Left ventricle myocardium inferior (tissue), 1 donor: ENCODE results near the gene MGP. TPM values are rescaled to one million over a fixed set of nuclear protein-coding genes. Genes with fewer than 3 reads are reported as not detected.

ENCODE experiments used
- DNase-seq: peaks from one replicate; pipeline ENCODE4 v3.0.0-alpha.2; 2020
- H3K27ac ChIP-seq: fragments of 200-600 bp; replicated peaks from 2 replicates; pipeline ENCODE4 v1.8.0; 2021
- H3K27me3 ChIP-seq: fragments of 200-600 bp; 2 replicates; pipeline ENCODE4 v1.8.0; 2021; ENCODE audit warnings: low read depth
- H3K36me3 ChIP-seq: fragments of 200-600 bp; 2 replicates; pipeline ENCODE4 v1.8.0; 2021
- H3K4me1 ChIP-seq: fragments of 200-600 bp; 2 replicates; pipeline ENCODE4 v1.8.0; 2021
- H3K4me3 ChIP-seq: fragments of 200-600 bp; 2 replicates; pipeline ENCODE4 v1.8.0; 2021; ENCODE audit warnings: mild to moderate bottlenecking, moderate library complexity
- H3K9me3 ChIP-seq: fragments of 200-600 bp; replicated peaks from 2 replicates; pipeline ENCODE4 v1.8.0; 2021
- CTCF ChIP-seq: fragments of 200-600 bp; IDR thresholded peaks from 2 replicates; pipeline ENCODE4 v1.8.0; 2021; ENCODE audit warnings: antibody characterized with exemption, mild to moderate bottlenecking, borderline replicate concordance
- intact Hi-C: fragments of 100-400 bp; cut with micrococcal nuclease; formaldehyde crosslinking; loops from one replicate; pipeline ENCODE4 v1.11.0; 2022
- total RNA-seq: library from RNA; stranded (reverse); fragmentation: NEBNext Ultra II Directional; extraction: Animal tissue kit (Norgen Biotek cat#: 25700); gene quantifications from one replicate; pipeline ENCODE4 v1.2.1, GENCODE V29; 2021
- donor health status: DM: no; HTN: yes; CAD: no; lungs with severe emphysema.

The MGP gene
- total RNA-seq, 1 donor from 2014 or later, result 497 TPM

DNA sequence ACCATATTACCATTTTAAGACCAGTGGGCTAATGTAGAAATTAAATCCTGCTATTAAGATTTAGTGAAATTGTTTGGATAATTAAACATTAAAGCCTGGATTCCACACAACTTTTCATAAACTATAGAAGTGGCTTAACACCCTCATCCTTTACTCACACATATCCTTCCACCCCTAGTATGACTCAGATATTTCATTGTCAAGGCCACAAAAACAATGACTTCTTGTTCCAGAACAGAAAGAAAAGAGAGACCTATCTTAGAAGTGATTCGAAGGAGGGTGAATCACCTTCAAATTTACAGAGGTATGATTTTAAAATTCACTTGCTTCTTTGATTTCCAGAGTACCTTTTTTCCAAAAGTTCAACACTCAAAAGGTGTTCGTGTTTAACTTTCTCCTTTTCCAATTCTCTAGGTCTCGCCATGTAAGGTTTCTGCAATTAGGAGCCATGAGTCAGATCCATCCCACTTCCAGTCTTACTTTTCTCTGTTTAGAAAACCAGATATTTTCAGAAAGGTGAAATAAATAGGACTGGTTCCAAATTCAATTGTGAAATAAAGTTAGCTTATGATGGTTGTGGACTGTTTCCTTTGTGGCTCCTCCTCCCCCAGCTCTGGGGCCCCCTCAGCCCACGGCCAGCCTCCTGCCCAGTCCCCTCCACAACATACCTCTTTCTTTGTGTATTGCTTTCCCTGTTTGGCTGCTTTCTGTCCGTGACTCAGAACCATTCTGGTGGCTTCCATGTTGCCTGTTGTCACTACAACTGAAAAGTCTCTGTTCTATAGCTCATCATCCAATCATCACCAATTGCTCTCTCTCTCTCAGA lies 24.6 kb upstream of the MGP start:
- no peaks in the 10 kb centered on the region for H3K9me3 ChIP-seq
- intact Hi-C loops, result no loop called here
- no peak for DNase-seq
- peaks cover 24% of the 10 kb centered on the region for H3K4me1 ChIP-seq
- no peaks in the 10 kb centered on the region for H3K27me3 ChIP-seq
- no peak overlapping the region for H3K27ac ChIP-seq
- TF ChIP-seq CTCF, result no peak
- H3K36me3 ChIP-seq, result no peaks in the 10 kb centered on the region
- no peak overlapping the region for H3K4me3 ChIP-seq

DNA sequence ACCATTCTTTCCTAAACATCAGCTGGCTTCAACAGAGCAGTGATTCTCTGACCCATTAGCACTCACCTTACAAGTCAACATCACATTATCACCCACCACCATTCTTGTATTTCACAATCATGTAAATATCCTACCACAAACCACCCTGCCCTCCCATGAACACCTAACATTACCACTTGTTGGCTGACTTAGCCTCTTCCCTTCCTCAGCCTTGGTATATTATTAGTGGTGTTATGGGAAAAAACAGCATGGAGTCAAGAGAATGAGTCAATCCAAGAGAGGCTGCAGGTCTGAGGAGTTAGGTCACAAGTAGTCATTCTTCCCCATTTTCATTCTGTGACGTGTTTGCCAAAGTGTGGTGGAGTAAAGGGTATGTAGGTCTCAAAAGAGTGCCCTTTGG lies 22.3 kb upstream of the MGP start:
- intact Hi-C loops, result loop anchor here (10.0 kb wide), 1 partner anchor 47 kb away; no protein-coding TSS in a partner anchor
- no peaks in the 10 kb centered on the region for H3K27me3 ChIP-seq
- H3K4me1 ChIP-seq, result peaks cover 34% of the 10 kb centered on the region
- no peak for DNase-seq
- no peak overlapping the region for H3K4me3 ChIP-seq
- no peak overlapping the region for H3K27ac ChIP-seq
- no peak for TF ChIP-seq CTCF
- H3K9me3 ChIP-seq, result no peaks in the 10 kb centered on the region
- no peaks in the 10 kb centered on the region for H3K36me3 ChIP-seq

GRCh38 chr12:14906114-14906513 lies 20.5 kb upstream of the MGP start:
- Histone ChIP-seq H3K27ac (peak overlapping the region; percentile 83), H3K27me3 (no peaks in the 10 kb centered on the region), H3K36me3 (no peaks in the 10 kb centered on the region), H3K9me3 (no peaks in the 10 kb centered on the region), H3K4me1 (peaks cover 51% of the 10 kb centered on the region), H3K4me3 (no peak overlapping the region)
- DNase-seq, result no peak
- intact Hi-C loops, result loop anchor here (10.0 kb wide), 1 partner anchor 49 kb away; no protein-coding TSS in a partner anchor
- TF ChIP-seq CTCF, result no peak

DNA sequence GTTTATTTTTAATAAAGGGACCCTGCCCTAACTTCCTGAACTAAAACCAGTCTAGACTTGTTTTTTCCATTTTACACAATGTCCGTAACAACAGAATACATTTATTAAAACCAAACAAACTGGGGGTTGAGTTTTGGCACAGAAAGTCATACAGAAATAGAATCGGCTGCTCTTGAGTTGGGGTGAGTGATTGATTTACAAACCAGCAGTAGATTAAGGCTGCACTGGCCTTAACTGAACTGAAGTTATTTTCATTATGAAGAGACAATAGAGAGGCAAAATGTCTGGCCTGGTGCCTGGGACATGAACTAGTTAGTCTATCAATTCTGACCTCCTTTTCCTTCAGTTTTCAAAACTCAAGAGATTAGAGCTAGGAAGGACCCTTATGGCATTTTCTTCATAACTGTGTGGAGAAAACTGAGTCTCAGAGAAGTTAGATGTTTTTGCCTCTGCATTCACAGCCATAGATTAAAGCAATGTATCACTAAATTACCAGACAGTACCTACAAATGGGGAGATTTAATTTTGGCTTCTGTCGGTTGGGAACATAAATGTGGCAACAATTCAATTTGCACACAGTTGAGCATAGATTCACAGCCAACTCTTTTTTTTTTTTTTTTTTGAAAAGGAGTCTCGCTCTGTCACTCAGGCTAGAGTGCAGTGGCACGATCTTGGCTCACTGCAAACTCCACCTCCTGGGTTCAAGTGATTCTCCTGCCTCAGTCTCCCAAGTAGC lies 19.8 kb upstream of the MGP start:
- Histone ChIP-seq H3K9me3 (no peaks in the 10 kb centered on the region), H3K27ac (peak overlapping the region; percentile 83), H3K27me3 (no peaks in the 10 kb centered on the region), H3K4me3 (peak overlapping the region; percentile 26), H3K4me1 (peaks cover 57% of the 10 kb centered on the region), H3K36me3 (no peaks in the 10 kb centered on the region)
- intact Hi-C loops, result loop anchor here (10.0 kb wide), 1 partner anchor 49 kb away; no protein-coding TSS in a partner anchor
- TF ChIP-seq CTCF, result no peak
- peak; percentile 44 for DNase-seq

GRCh38 chr12:14904854-14905253 lies 19.2 kb upstream of the MGP start:
- H3K4me1 ChIP-seq, result peaks cover 60% of the 10 kb centered on the region
- no peak for TF ChIP-seq CTCF
- no peaks in the 10 kb centered on the region for H3K27me3 ChIP-seq
- DNase-seq, result no peak
- peak overlapping the region; percentile 26 for H3K4me3 ChIP-seq
- H3K27ac ChIP-seq, result peak overlapping the region; percentile 83
- H3K9me3 ChIP-seq, result no peaks in the 10 kb centered on the region
- no peaks in the 10 kb centered on the region for H3K36me3 ChIP-seq
- intact Hi-C loops, result loop anchor here (10.0 kb wide), 1 partner anchor 50 kb away; no protein-coding TSS in a partner anchor
